GM12878 (cell line): Measurements from ENCODE around the gene SIRT3. TPM values are rescaled to one million over a fixed set of nuclear protein-coding genes. Genes with fewer than 3 reads are reported as not detected.

Source experiments
- BCL11A ChIP-seq: IDR thresholded peaks from 2 replicates; pipeline ENCODE4 v1.6.1; 2011; ENCODE audit warnings: low read depth, low read length
- CBFB ChIP-seq: IDR thresholded peaks from 2 replicates; pipeline ENCODE4 v1.6.1; 2016; ENCODE audit warnings: antibody characterized with exemption, low read depth
- HCFC1 ChIP-seq: fragments of 150-350 bp; IDR thresholded peaks from 2 replicates; pipeline ENCODE4 v1.6.1; 2014; ENCODE audit warnings: low read length
- HDGF ChIP-seq: fragments of 450-650 bp; IDR thresholded peaks from 2 replicates; pipeline ENCODE4 v1.6.1; 2016; ENCODE audit warnings: antibody characterized with exemption
- HSF1 ChIP-seq: fragments of 150-350 bp; IDR thresholded peaks from 2 replicates; pipeline ENCODE4 v1.6.1; 2014; ENCODE audit warnings: mild to moderate bottlenecking, low read depth, low read length
- KDM1A ChIP-seq: fragments of 200-600 bp; sonication (generic); IDR thresholded peaks from 2 replicates; pipeline ENCODE4 v1.6.1; 2016; ENCODE audit warnings: borderline replicate concordance
- KLF5 ChIP-seq: fragments of 450-650 bp; IDR thresholded peaks from 2 replicates; pipeline ENCODE4 v1.6.1; 2014; ENCODE audit warnings: mild to moderate bottlenecking; ENCODE audit not compliant: partially characterized antibody
- MTA2 ChIP-seq: fragments of 450-650 bp; IDR thresholded peaks from 2 replicates; pipeline ENCODE4 v1.6.1; 2016; ENCODE audit warnings: low read depth, mild to moderate bottlenecking, moderate library complexity
- NFYA ChIP-seq: IDR thresholded peaks from 2 replicates; pipeline ENCODE4 v1.6.1; 2011; ENCODE audit warnings: low read depth, mild to moderate bottlenecking, low read length, improper control_type of control experiment, borderline replicate concordance
- PBX3 ChIP-seq: IDR thresholded peaks from 2 replicates; pipeline ENCODE4 v1.6.1; 2011; ENCODE audit warnings: mild to moderate bottlenecking, low read depth, low read length, moderate library complexity; ENCODE audit not compliant: insufficient replicate concordance
- POLR2AphosphoS5 ChIP-seq: IDR thresholded peaks from 2 replicates; pipeline ENCODE4 v1.6.1; 2011; ENCODE audit warnings: mild to moderate bottlenecking, low read length, inconsistent platforms
- RELB ChIP-seq: fragments of 450-650 bp; IDR thresholded peaks from 2 replicates; pipeline ENCODE4 v1.6.1; 2017; ENCODE audit warnings: low read depth, mild to moderate bottlenecking, moderate library complexity
- SMC3 ChIP-seq: IDR thresholded peaks from 2 replicates; pipeline ENCODE4 v1.6.1; 2011; ENCODE audit warnings: low read length, improper control_type of control experiment, borderline replicate concordance
- TBL1XR1 ChIP-seq: IDR thresholded peaks from 2 replicates; pipeline ENCODE4 v1.6.1; 2012; ENCODE audit warnings: low read depth, low read length, improper control_type of control experiment
- TCF3 ChIP-seq: IDR thresholded peaks from 2 replicates; pipeline ENCODE4 v1.6.1; 2012; ENCODE audit warnings: low read depth, mild to moderate bottlenecking, low read length, borderline replicate concordance; ENCODE audit not compliant: insufficient read depth
- ZBTB40 ChIP-seq: fragments of 450-650 bp; IDR thresholded peaks from 2 replicates; pipeline ENCODE4 v1.6.1; 2016; ENCODE audit warnings: mild to moderate bottlenecking, moderate library complexity, borderline replicate concordance
- ZNF592 ChIP-seq: fragments of 450-650 bp; IDR thresholded peaks from 2 replicates; pipeline ENCODE4 v1.6.1; 2017; ENCODE audit warnings: mild to moderate bottlenecking, moderate library complexity
- polyA plus RNA-seq, 11 experiments: library from polyadenylated mRNA; depleted of rRNA in 4 of 11; unstranded in 6 of 11; stranded (reverse) in 5 of 11; fragments of >200 nt; fragmentation: Nextera tagmentation in 4 of 11; fragmentation: Illumina TruSeq in 1 of 11; extraction: Ambion mirVana in 4 of 11; extraction: Trizol in 1 of 11; gene quantifications; 1 replicate in 1 of 11; 2 replicates in 10 of 11; pipeline versions ENCODE4 v1.2.1 to v1.2.3, GENCODE V29; 2011 to 2016; ENCODE audit warnings: inconsistent platforms in 2 of 11, missing spikeins in 2 of 11, low read depth in 1 of 11
- total RNA-seq, 4 experiments: library from RNA; depleted of rRNA in 3 of 4; stranded (reverse); fragments of >200 nt in 3 of 4; fragmentation: Illumina TruSeq in 1 of 4; extraction: Trizol in 1 of 4; gene quantifications; 2 replicates each; pipeline versions ENCODE4 v1.2.1 to v1.2.3, GENCODE V29; 2013 to 2021

SIRT3 gene
- total and polyA plus RNA-seq, 10 of the 15 experiments (the other 5 are each of a cell fraction or from before 2014, with no cell fraction given), result 0.90 to 23.2 (median 12.6) TPM

- TF ChIP-seq SMC3 (peak; percentile 24; the same call in 1 of the 2 replicates), PBX3 (peak; percentile 62), TBL1XR1 (no peak), TCF3 (peak; percentile 75; the same call in 1 of the 2 replicates), RELB (no peak), KLF5 (no peak), KDM1A (no peak), ZBTB40 (no peak), NFYA (no peak), HSF1 (no peak), CBFB (no peak), BCL11A (no peak), HCFC1 (no peak), POLR2AphosphoS5 (no peak), ZNF592 (no peak), MTA2 (no peak), HDGF (no peak)
Measured at GRCh38 chr11:257766-258493, 21.8 kb upstream of the SIRT3 start (continued).
